Measurements from ENCODE around the gene ANKRD18B.

- no peak for TF ChIP-seq CTCF (IDR thresholded peaks at IDR 0.05)
- TF ChIP-seq POLR2A (IDR thresholded peaks at IDR 0.05): no peak
Observed at GRCh38 chr9:33489066-33489465, 35.0 kb upstream of the ANKRD18B start.
